Fibroblast of skin of scalp (primary cell): ENCODE data around the gene C19orf25. TPM values are rescaled to one million over a fixed set of nuclear protein-coding genes. Genes with fewer than 3 reads are reported as not detected.
"Not testable (repeated sequence)": the region's sequence is repeated elsewhere in the genome, so short reads cannot be mapped to it uniquely, and the experiment has no call there.

ENCODE experiments used
- DNase-seq: peaks from one replicate; pipeline ENCODE4 v3.0.0-alpha.2; 2013
- polyA plus RNA-seq, 2 experiments: library from polyadenylated mRNA; unstranded; fragments of 120-200 nt; gene quantifications; one replicate each; pipeline ENCODE4 v1.2.1, GENCODE V29; 2013; ENCODE audit not compliant: insufficient read length in 2 of 2

C19orf25 gene
- polyA plus RNA-seq (2013, experiment 1 of 2; ENCODE audit: insufficient read length): 23.9 TPM
- 21.3 TPM for polyA plus RNA-seq (2013, experiment 2 of 2; ENCODE audit: insufficient read length)

GRCh38 chr19:1478934-1479707 lies at the start of gene C19orf25:
Gene C19orf25 (minus strand): TSS chr19:1479215. CDS start chr19:1478903, 312 bp downstream.
- DNase-seq: peak; percentile 94

- no peak for DNase-seq
Measured at GRCh38 chr19:1527650-1528309, 48.8 kb upstream of the C19orf25 start.

GRCh38 chr19:1526979-1527649 lies 48.1 kb upstream of the C19orf25 start:
- no peak for DNase-seq

GRCh38 chr19:1526066-1526778 lies 47.2 kb upstream of the C19orf25 start:
- DNase-seq: no peak

- no peak for DNase-seq
Measured at GRCh38 chr19:1525343-1525742, 46.3 kb upstream of the C19orf25 start.

- DNase-seq: no peak
Measured at GRCh38 chr19:1524972-1525325, 45.9 kb upstream of the C19orf25 start.

GRCh38 chr19:1524287-1524971 lies 45.4 kb upstream of the C19orf25 start:
- DNase-seq: no peak

- no peak for DNase-seq
Measured at GRCh38 chr19:1523412-1524286, 44.6 kb upstream of the C19orf25 start, which contains the start of gene PLK5. Gene PLK5 (plus strand): TSS chr19:1524077. CDS start chr19:1526997, 2,920 bp downstream.

- DNase-seq: no peak
Measured at GRCh38 chr19:1522838-1523237, 43.8 kb upstream of the C19orf25 start.

- no peak for DNase-seq
Measured at GRCh38 chr19:1522061-1522460, 43.0 kb upstream of the C19orf25 start.

GRCh38 chr19:1521636-1522035 lies 42.6 kb upstream of the C19orf25 start:
- no peak for DNase-seq

GRCh38 chr19:1520203-1520780 lies 41.3 kb upstream of the C19orf25 start:
- no peak for DNase-seq

- DNase-seq: not testable (repeated sequence)
Measured at GRCh38 chr19:1519802-1520201, 40.8 kb upstream of the C19orf25 start.

GRCh38 chr19:1518471-1518870 lies 39.5 kb upstream of the C19orf25 start:
- DNase-seq: no peak

GRCh38 chr19:1516395-1516753 lies 37.4 kb upstream of the C19orf25 start:
- DNase-seq: no peak

GRCh38 chr19:1514986-1515721 lies 36.1 kb upstream of the C19orf25 start:
- no peak for DNase-seq

- no peak for DNase-seq
Measured at GRCh38 chr19:1514295-1514661, 35.3 kb upstream of the C19orf25 start.

GRCh38 chr19:1513499-1514294 lies 34.7 kb upstream of the C19orf25 start:
- peak; percentile 71 for DNase-seq
